ENCODE data around the gene ROBO3. TPM values are rescaled to one million over a fixed set of nuclear protein-coding genes. Genes with fewer than 3 reads are reported as not detected.
A peak's percentile ranks its signal among the peaks of the same experiment; 100 is the strongest.

ROBO3 gene
- total RNA-seq, 1 donor = 18.1 TPM

DNA sequence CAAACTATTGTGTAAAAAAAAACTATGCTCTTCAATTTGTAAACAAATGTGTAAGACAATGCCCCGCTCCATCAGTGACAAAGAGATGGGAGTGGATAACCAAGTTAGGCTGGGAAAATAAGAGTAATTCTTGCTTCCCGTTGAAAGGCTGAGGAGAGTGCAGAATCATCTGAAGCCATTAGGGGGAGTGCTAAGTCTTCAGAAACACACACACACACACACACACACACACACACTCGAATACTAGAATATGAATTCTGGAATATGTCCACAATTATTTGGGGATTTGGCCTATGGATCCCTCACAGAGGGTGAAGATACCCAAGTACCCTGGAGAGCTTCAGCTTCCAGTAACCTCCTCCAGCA, 27.8 kb upstream of the ROBO3 start:
- H3K79me2 ChIP-seq (ENCODE audit: insufficient read depth, low read length) = no peaks in the 10 kb centered on the region
- no peaks in the 10 kb centered on the region for H4K20me1 ChIP-seq (ENCODE audit: insufficient read depth, low read length)
- no peak overlapping the region for H2AFZ ChIP-seq (ENCODE audit: low read length)
- H3K36me3 ChIP-seq (ENCODE audit: insufficient read depth, low read length) = no peaks in the 10 kb centered on the region
- TF ChIP-seq, protein P1, sequence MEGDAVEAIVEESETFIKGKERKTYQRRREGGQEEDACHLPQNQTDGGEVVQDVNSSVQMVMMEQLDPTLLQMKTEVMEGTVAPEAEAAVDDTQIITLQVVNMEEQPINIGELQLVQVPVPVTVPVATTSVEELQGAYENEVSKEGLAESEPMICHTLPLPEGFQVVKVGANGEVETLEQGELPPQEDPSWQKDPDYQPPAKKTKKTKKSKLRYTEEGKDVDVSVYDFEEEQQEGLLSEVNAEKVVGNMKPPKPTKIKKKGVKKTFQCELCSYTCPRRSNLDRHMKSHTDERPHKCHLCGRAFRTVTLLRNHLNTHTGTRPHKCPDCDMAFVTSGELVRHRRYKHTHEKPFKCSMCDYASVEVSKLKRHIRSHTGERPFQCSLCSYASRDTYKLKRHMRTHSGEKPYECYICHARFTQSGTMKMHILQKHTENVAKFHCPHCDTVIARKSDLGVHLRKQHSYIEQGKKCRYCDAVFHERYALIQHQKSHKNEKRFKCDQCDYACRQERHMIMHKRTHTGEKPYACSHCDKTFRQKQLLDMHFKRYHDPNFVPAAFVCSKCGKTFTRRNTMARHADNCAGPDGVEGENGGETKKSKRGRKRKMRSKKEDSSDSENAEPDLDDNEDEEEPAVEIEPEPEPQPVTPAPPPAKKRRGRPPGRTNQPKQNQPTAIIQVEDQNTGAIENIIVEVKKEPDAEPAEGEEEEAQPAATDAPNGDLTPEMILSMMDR (IDR thresholded peaks at IDR 0.05; ENCODE audit: extremely low read depth, low read depth, low read length) = peak; percentile 65
- H3K27ac ChIP-seq (ENCODE audit: low read depth, low read length) = no peak overlapping the region
- H3K4me1 ChIP-seq (ENCODE audit: insufficient read depth, low read length) = peaks cover 4% of the 10 kb centered on the region
- no peak overlapping the region for H3K4me3 ChIP-seq (ENCODE audit: insufficient read depth, low read length)
- no peaks in the 10 kb centered on the region for H3K9me3 ChIP-seq (ENCODE audit: low read depth, low read length)
- H3K27me3 ChIP-seq (ENCODE audit: insufficient read depth, low read length) = peaks cover 59% of the 10 kb centered on the region
- peak overlapping the region; percentile 46 for H3K4me2 ChIP-seq (ENCODE audit: insufficient read depth, low read length)
- DNase-seq (ENCODE audit: insufficient read length, low spot score, missing footprints) = peak; percentile 93

DNA sequence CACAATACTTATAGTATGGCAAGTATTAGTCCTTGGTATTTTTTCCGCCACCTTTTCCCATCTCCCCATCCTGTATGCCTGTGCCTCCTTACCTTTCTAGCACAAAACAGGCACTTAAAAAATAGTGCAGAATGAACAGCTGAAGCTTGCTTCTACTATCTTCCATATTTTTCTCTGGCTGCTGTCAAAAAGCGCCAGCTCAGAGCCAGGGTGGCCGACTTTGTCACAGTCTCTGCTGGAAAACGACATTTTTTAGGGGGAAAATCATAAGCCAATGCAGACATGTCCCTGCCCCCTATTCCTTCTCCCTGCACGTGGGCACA, 26.5 kb upstream of the ROBO3 start:
- Histone ChIP-seq H2AFZ (ENCODE audit: low read length) (no peak overlapping the region), H3K4me2 (ENCODE audit: insufficient read depth, low read length) (peak overlapping the region; percentile 51), H3K4me1 (ENCODE audit: insufficient read depth, low read length) (peaks cover 4% of the 10 kb centered on the region), H3K36me3 (ENCODE audit: insufficient read depth, low read length) (no peaks in the 10 kb centered on the region), H3K27me3 (ENCODE audit: insufficient read depth, low read length) (peaks cover 65% of the 10 kb centered on the region), H3K27ac (ENCODE audit: low read depth, low read length) (no peak overlapping the region), H4K20me1 (ENCODE audit: insufficient read depth, low read length) (no peaks in the 10 kb centered on the region), H3K9me3 (ENCODE audit: low read depth, low read length) (no peaks in the 10 kb centered on the region), H3K4me3 (ENCODE audit: insufficient read depth, low read length) (no peak overlapping the region), H3K79me2 (ENCODE audit: insufficient read depth, low read length) (no peaks in the 10 kb centered on the region)
- peak; percentile 41 for DNase-seq (ENCODE audit: insufficient read length, low spot score, missing footprints)
- TF ChIP-seq, protein P1 (IDR thresholded peaks at IDR 0.05; ENCODE audit: extremely low read depth, low read depth, low read length) = no peak

DNA sequence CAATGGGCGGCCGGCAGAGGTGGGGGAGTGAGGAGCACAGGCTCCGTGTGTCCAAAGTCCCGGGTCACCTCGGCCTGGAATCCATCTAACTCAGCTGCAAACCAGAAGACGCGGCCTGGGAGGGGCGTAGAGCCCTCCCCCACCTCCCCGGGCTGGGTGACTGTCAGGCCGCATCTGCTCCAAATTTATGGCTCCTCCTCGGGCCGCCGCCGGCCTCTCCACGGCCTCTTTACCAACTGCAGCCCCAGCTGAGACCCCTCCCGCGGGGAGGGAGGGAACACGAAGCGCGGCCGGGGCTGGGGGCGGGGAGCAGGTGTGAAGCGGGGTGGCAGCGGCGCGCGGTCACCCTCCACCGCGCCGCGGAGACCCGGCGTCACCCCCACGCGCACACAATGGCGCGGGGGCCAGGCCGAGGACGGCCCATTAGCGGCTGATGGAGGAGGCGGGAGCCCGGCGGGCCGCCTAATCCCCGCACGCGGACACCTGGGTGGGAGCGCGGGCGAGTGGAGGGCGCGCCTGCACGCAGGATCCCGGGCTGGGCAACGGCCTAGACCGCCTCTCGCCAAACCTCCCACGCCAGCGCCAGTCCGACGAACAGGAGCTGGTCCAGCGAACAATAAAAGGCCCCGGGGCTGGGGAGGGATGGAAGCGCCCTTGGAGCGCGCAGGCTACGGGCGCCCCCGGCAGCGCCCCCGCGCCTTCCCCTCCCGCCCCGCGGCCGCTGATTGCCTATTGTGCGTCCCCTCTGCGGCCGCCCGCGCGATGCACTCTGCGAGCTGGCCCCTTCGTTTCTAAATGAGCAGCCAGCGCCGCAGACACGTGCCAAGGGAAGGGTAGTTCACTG, 25.9 kb upstream of the ROBO3 start:
- peak overlapping the region; percentile 35 for H2AFZ ChIP-seq (ENCODE audit: low read length)
- TF ChIP-seq, protein P1 (IDR thresholded peaks at IDR 0.05; ENCODE audit: extremely low read depth, low read depth, low read length) = no peak
- peak overlapping the region; percentile 45 for H3K4me3 ChIP-seq (ENCODE audit: insufficient read depth, low read length)
- no peaks in the 10 kb centered on the region for H3K9me3 ChIP-seq (ENCODE audit: low read depth, low read length)
- H3K4me2 ChIP-seq (ENCODE audit: insufficient read depth, low read length) = peak overlapping the region; percentile 51
- H3K79me2 ChIP-seq (ENCODE audit: insufficient read depth, low read length) = no peaks in the 10 kb centered on the region
- no peak overlapping the region for H3K27ac ChIP-seq (ENCODE audit: low read depth, low read length)
- H3K4me1 ChIP-seq (ENCODE audit: insufficient read depth, low read length) = peaks cover 4% of the 10 kb centered on the region
- no peaks in the 10 kb centered on the region for H3K36me3 ChIP-seq (ENCODE audit: insufficient read depth, low read length)
- H3K27me3 ChIP-seq (ENCODE audit: insufficient read depth, low read length) = peaks cover 68% of the 10 kb centered on the region
- peak; percentile 74 for DNase-seq (ENCODE audit: insufficient read length, low spot score, missing footprints)
- no peaks in the 10 kb centered on the region for H4K20me1 ChIP-seq (ENCODE audit: insufficient read depth, low read length)

DNA sequence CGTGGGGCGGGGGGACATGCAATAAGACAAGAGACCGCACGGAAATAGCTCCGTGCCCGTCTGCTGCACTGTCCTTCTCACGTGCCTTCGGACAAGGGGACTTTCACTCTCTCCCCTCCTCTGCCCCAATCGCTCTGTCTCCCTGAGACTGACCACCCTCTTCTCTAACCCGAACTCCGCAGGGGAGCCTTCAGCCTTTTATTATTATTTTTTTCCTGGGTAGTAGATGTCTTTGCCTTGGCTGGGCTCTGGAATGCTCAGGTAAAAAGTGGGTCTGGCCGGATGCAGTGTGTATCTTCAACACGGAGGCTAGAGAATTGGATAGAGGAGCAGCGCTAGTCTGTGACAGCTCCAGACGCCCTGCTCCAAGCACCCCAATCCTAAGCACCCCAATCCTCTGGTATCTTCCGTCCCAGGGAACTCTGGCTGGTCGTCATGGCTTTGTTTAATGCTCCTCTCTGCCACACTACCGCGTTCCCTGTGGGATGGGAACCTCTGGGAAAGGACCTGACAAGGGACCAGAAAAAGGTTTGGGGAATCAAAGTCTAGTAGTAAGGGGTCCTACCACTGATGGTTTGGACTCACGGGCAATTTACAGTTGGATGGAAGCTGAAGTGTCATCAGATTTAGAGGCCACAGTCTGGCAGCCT, 25.1 kb upstream of the ROBO3 start:
- Histone ChIP-seq H3K36me3 (ENCODE audit: insufficient read depth, low read length) (no peaks in the 10 kb centered on the region), H3K4me1 (ENCODE audit: insufficient read depth, low read length) (peaks cover 4% of the 10 kb centered on the region), H3K79me2 (ENCODE audit: insufficient read depth, low read length) (no peaks in the 10 kb centered on the region), H3K4me3 (ENCODE audit: insufficient read depth, low read length) (peak overlapping the region; percentile 45), H3K27ac (ENCODE audit: low read depth, low read length) (no peak overlapping the region), H2AFZ (ENCODE audit: low read length) (peak overlapping the region; percentile 35), H3K4me2 (ENCODE audit: insufficient read depth, low read length) (peak overlapping the region; percentile 51), H3K9me3 (ENCODE audit: low read depth, low read length) (peaks cover 2% of the 10 kb centered on the region), H4K20me1 (ENCODE audit: insufficient read depth, low read length) (no peaks in the 10 kb centered on the region), H3K27me3 (ENCODE audit: insufficient read depth, low read length) (peaks cover 75% of the 10 kb centered on the region)
- TF ChIP-seq, protein P1 (IDR thresholded peaks at IDR 0.05; ENCODE audit: extremely low read depth, low read depth, low read length) = no peak
- no peak for DNase-seq (ENCODE audit: insufficient read length, low spot score, missing footprints)
